HepG2 (cell line): ENCODE measurements around the gene PHF2. TPM values are rescaled to one million over a fixed set of nuclear protein-coding genes. Genes with fewer than 3 reads are reported as not detected.

Source experiments
- ATAC-seq: fragments of 200-7000 bp; cut with Tn5 transposase; 3 replicates; pipeline ENCODE4 v1.9.1; 2020; ENCODE audit warnings: mild to moderate bottlenecking, moderate library complexity
- BruUV-seq: library from RNA; stranded (reverse); fragments of 400-500 nt; replicated peaks from 2 replicates; lab custom pipeline; 2021; lab: Mats Ljungman, UMichigan
- CTCF ChIA-PET: fragments of 300-600 bp; formaldehyde crosslinking; extraction: SDS; loops from one replicate; lab custom pipeline; 2021; ENCODE audit warnings: low total read pairs, inconsistent platforms, low intra/inter-chr PET ratio; lab: Yijun Ruan, JAX
- POLR2A ChIA-PET: fragments of 350-600 bp; sonication (Branson Sonifier 250); formaldehyde crosslinking; loops from one replicate; lab custom pipeline; 2020; ENCODE audit warnings: antibody characterized with exemption, inconsistent platforms; lab: Yijun Ruan, JAX
- DNase-seq: peaks from one replicate; pipeline ENCODE4 v3.0.0-alpha.2; 2015; ENCODE audit warnings: low spot score
- FAIRE-seq: peaks from 3 replicates; lab custom pipeline; 2011; peaks lifted over from hg19 to GRCh38; lab: Jason Lieb, UNC
- H2AFZ ChIP-seq: one replicate; pipeline ENCODE4 v1.6.1; 2011; ENCODE audit warnings: low read length, inconsistent platforms
- H3K27ac ChIP-seq: fragments of 300-600 bp; 3 replicates; pipeline ENCODE4 v1.8.0; 2011; ENCODE audit warnings: mixed run types, mild to moderate bottlenecking, mixed read lengths, low read length, inconsistent platforms; ENCODE audit not compliant: insufficient read depth; ENCODE audit errors: extremely low read length
- H3K27me3 ChIP-seq, 2 experiments: fragments of 200-600 bp in 1 of 2; 2 replicates in 1 of 2; 3 replicates in 1 of 2; pipeline versions ENCODE4 v1.6.0 to v1.8.0; 2011; ENCODE audit warnings: low read length in 2 of 2, mild to moderate bottlenecking in 2 of 2, moderate library complexity in 2 of 2, inconsistent platforms in 1 of 2; ENCODE audit not compliant: insufficient read depth in 2 of 2, control insufficient read depth in 1 of 2
- H3K36me3 ChIP-seq, 2 experiments: fragments of 200-600 bp in 1 of 2; replicated peaks in 1 of 2; 2 replicates in 1 of 2; 3 replicates in 1 of 2; pipeline versions ENCODE4 v1.5.1 to v1.8.0; 2011; ENCODE audit warnings: low read length in 2 of 2, inconsistent platforms in 1 of 2; ENCODE audit not compliant: insufficient read depth in 2 of 2, control insufficient read depth in 1 of 2
- H3K4me1 ChIP-seq: 2 replicates; pipeline ENCODE4 v1.5.1; 2012; ENCODE audit warnings: low read length, inconsistent platforms; ENCODE audit not compliant: insufficient read depth
- H3K4me2 ChIP-seq: 2 replicates; pipeline ENCODE4 v1.6.0; 2011; ENCODE audit warnings: low read depth, low read length, inconsistent platforms
- H3K4me3 ChIP-seq, 3 experiments: fragments of 200-600 bp in 1 of 3; sonication (generic), shearing (Covaris generic) in 1 of 3; replicated peaks in 1 of 3; 2 replicates each; pipeline ENCODE4 v1.5.1; 2011 to 2016; ENCODE audit warnings: low read length in 3 of 3, inconsistent platforms in 2 of 3, low read depth in 2 of 3, mild to moderate bottlenecking in 2 of 3, control low read depth in 1 of 3, mixed read lengths in 1 of 3; ENCODE audit not compliant: insufficient read depth in 1 of 3
- H3K79me2 ChIP-seq: one replicate; pipeline ENCODE4 v1.6.1; 2011; ENCODE audit warnings: low read length, inconsistent platforms; ENCODE audit not compliant: insufficient read depth
- H3K9ac ChIP-seq: 2 replicates; pipeline ENCODE4 v1.6.0; 2011; ENCODE audit warnings: mild to moderate bottlenecking, low read depth, low read length, inconsistent platforms; ENCODE audit not compliant: insufficient read depth
- H3K9me3 ChIP-seq: 2 replicates; pipeline ENCODE4 v1.5.1; 2012; ENCODE audit warnings: mild to moderate bottlenecking, low read length
- H4K20me1 ChIP-seq: 2 replicates; pipeline ENCODE4 v1.6.0; 2011; ENCODE audit warnings: inconsistent platforms, mild to moderate bottlenecking, low read length, moderate library complexity; ENCODE audit not compliant: insufficient read depth
- CAMTA2 ChIP-seq: sonication (generic); formaldehyde crosslinking; IDR thresholded peaks from 2 replicates; pipeline ENCODE4 v1.4.0; 2020; ENCODE audit warnings: mild to moderate bottlenecking, missing genetic modification reagents, borderline replicate concordance
- CREBL2 ChIP-seq: sonication (generic); formaldehyde crosslinking; IDR thresholded peaks from 2 replicates; pipeline ENCODE4 v1.8.1; 2023; ENCODE audit warnings: missing genetic modification reagents, mild to moderate bottlenecking, borderline replicate concordance
- CTCF ChIP-seq: sonication (generic); formaldehyde crosslinking; IDR thresholded peaks from 2 replicates; pipeline ENCODE4 v1.5.0; 2020; ENCODE audit warnings: mild to moderate bottlenecking, missing genetic modification reagents, moderate library complexity
- GPBP1L1 ChIP-seq: sonication (generic); formaldehyde crosslinking; IDR thresholded peaks from 2 replicates; pipeline ENCODE4 v1.5.0; 2020; ENCODE audit warnings: mild to moderate bottlenecking, missing genetic modification reagents
- HNF1A ChIP-seq, 2 experiments: sonication (generic) in 1 of 2; formaldehyde crosslinking in 1 of 2; IDR thresholded peaks; 2 replicates each; pipeline versions ENCODE4 v1.4.0 to v1.6.1; 2016 to 2020; ENCODE audit warnings: borderline replicate concordance in 1 of 2, low read depth in 1 of 2, mild to moderate bottlenecking in 1 of 2, missing genetic modification reagents in 1 of 2
- MLLT10 ChIP-seq: sonication (generic); formaldehyde crosslinking; IDR thresholded peaks from 2 replicates; pipeline ENCODE4 v1.4.0; 2020; ENCODE audit warnings: missing genetic modification reagents
- MYPOP ChIP-seq: sonication (generic); formaldehyde crosslinking; IDR thresholded peaks from 2 replicates; pipeline ENCODE4 v1.8.1; 2023; ENCODE audit warnings: mild to moderate bottlenecking, moderate library complexity, missing genetic modification reagents
- NPAS2 ChIP-seq: sonication (generic); formaldehyde crosslinking; IDR thresholded peaks from 2 replicates; pipeline ENCODE4 v1.8.0; 2022; ENCODE audit warnings: mild to moderate bottlenecking, missing genetic modification reagents, borderline replicate concordance
- ZBTB25 ChIP-seq: IDR thresholded peaks from 2 replicates; pipeline ENCODE4 v1.6.1; 2018; ENCODE audit warnings: missing genetic modification reagents
- ZNF569 ChIP-seq: sonication (generic); formaldehyde crosslinking; IDR thresholded peaks from 2 replicates; pipeline ENCODE4 v1.5.0; 2020; ENCODE audit warnings: mild to moderate bottlenecking, missing genetic modification reagents, moderate library complexity, borderline replicate concordance
- ZNF580 ChIP-seq: IDR thresholded peaks from 2 replicates; pipeline ENCODE4 v1.6.1; 2016; ENCODE audit warnings: low read depth, borderline replicate concordance
- ZNF709 ChIP-seq: sonication (generic); formaldehyde crosslinking; IDR thresholded peaks from 2 replicates; pipeline ENCODE4 v1.5.0; 2020; ENCODE audit warnings: mild to moderate bottlenecking, missing genetic modification reagents
- ZSCAN29 ChIP-seq: sonication (generic); formaldehyde crosslinking; conservative IDR thresholded peaks from 2 replicates; pipeline ENCODE4 v1.4.0; 2020; ENCODE audit warnings: mild to moderate bottlenecking, missing genetic modification reagents
- WGBS: methylation state at CpG from one replicate; pipeline ENCODE4 v1.1.6; 2017; ENCODE audit warnings: low lambda C conversion rate; 5-methylcytosine and 5-hydroxymethylcytosine counted together
- in situ Hi-C: cut with HindIII; loops from 2 replicates; pipeline ENCODE4 v1.10.0; 2017; ENCODE audit warnings: low pct_unique_long_range_greater_than_20kb; ENCODE audit not compliant: extremely low pct_ligation_motif_present
- intact Hi-C: fragments of 100-400 bp; cut with micrococcal nuclease; formaldehyde crosslinking; loops from one replicate; pipeline ENCODE4 v1.10.0; 2022; ENCODE audit not compliant: unreplicated experiment
- polyA plus RNA-seq, 8 experiments: library from polyadenylated mRNA; depleted of rRNA in 3 of 8; stranded (reverse) in 7 of 8; unstranded in 1 of 8; fragments of >200 nt; fragmentation: Illumina TruSeq in 4 of 8; extraction: Trizol in 4 of 8; gene quantifications; 2 replicates each; pipeline versions ENCODE4 v1.2.1 to v1.2.3, GENCODE V29; 2011 to 2016; ENCODE audit warnings: low read depth in 4 of 8, missing spikeins in 1 of 8, mixed read lengths in 1 of 8; ENCODE audit not compliant: insufficient read depth in 1 of 8
- total RNA-seq, 5 experiments: library from RNA; depleted of rRNA; stranded (reverse); fragments of >200 nt; fragmentation: Illumina TruSeq; extraction: Trizol; gene quantifications; 2 replicates each; pipeline ENCODE4 v1.2.3, GENCODE V29; 2016; ENCODE audit warnings: low read depth in 1 of 5

Gene PHF2
- total and polyA plus RNA-seq, 2 of the 13 experiments (the other 11 are each of a cell fraction or from before 2014, with no cell fraction given): 6.6 to 9.1 TPM

- DNase-seq: peak; percentile 58
- CTCF ChIA-PET: interaction anchor here (1.5 kb wide), 1 partner anchor 26 kb away, joined by 7 read pairs; no protein-coding TSS in a partner anchor
- POLR2A ChIA-PET: interaction anchor here (0.9 kb wide), 1 partner anchor 10 kb away, joined by 5 read pairs; no protein-coding TSS in a partner anchor
- no peak overlapping the region for H3K4me2 ChIP-seq
- intact Hi-C loops: no loop called here
- H3K27ac ChIP-seq: no peak overlapping the region
- peaks cover 21% of the 10 kb centered on the region for H3K79me2 ChIP-seq
- H3K36me3 ChIP-seq: no peaks in the 10 kb centered on the region
- H3K9ac ChIP-seq: no peak overlapping the region
- no TSS peak for BruUV-seq
- WGBS: no CpG with 5 or more reads among the region's 2 CpGs
- H3K4me3 ChIP-seq: no peak overlapping the region
- H3K4me1 ChIP-seq: peaks cover 55% of the 10 kb centered on the region
- in situ Hi-C loops: no loop called here
- H4K20me1 ChIP-seq: no peaks in the 10 kb centered on the region; the same call in 1 of the 2 replicates
- H3K9me3 ChIP-seq: no peaks in the 10 kb centered on the region
- H3K27me3 ChIP-seq: no peaks in the 10 kb centered on the region
- peak; percentile 83 for ATAC-seq
- no peak overlapping the region for H2AFZ ChIP-seq
- FAIRE-seq: peak; percentile 81
- TF ChIP-seq MYPOP (CRISPR knock-in tag) (no peak), CREBL2 (CRISPR knock-in tag) (no peak), HNF1A (IDR thresholded peaks at IDR 0.05; ENCODE audit: low read depth) (no peak), HNF1A (CRISPR knock-in tag; IDR thresholded peaks at IDR 0.05; ENCODE audit: borderline replicate concordance) (no peak), ZSCAN29 (CRISPR knock-in tag) (no peak), ZNF580 (CRISPR knock-in tag) (peak; percentile 55; the same call in 1 of the 2 replicates), ZBTB25 (no peak), MLLT10 (no peak), ZNF709 (CRISPR knock-in tag) (no peak), ZNF569 (CRISPR knock-in tag) (no peak), GPBP1L1 (no peak), NPAS2 (CRISPR knock-in tag) (no peak), CTCF (CRISPR knock-in tag) (peak; percentile 67), CAMTA2 (CRISPR knock-in tag) (no peak)
Observed at GRCh38 chr9:93592643-93593021, 16.2 kb downstream of the PHF2 start.
